SK-N-SH (cell line): ENCODE measurements around the gene VPS9D1. TPM values are rescaled to one million over a fixed set of nuclear protein-coding genes. Genes with fewer than 3 reads are reported as not detected.

Source experiments
- CTCF ChIA-PET: fragments of 300-600, 350-600 bp; formaldehyde crosslinking; extraction: SDS; loops from one replicate; lab custom pipeline; 2021; lab: Yijun Ruan, JAX
- POLR2A ChIA-PET: fragments of 350-600 bp; sonication (Branson Sonifier 250); formaldehyde crosslinking; extraction: SDS; loops from one replicate; lab custom pipeline; 2020; ENCODE audit warnings: antibody characterized with exemption, inconsistent platforms; lab: Yijun Ruan, JAX
- DNase-seq: peaks from one replicate; pipeline ENCODE4 v3.0.0; 2012
- H2AFZ ChIP-seq: fragments of 200-600 bp; sonication (generic); 2 replicates; pipeline ENCODE4 v1.8.1; 2016; ENCODE audit warnings: antibody characterized with exemption, mild to moderate bottlenecking, low read depth
- H3F3A ChIP-seq: fragments of 200-600 bp; sonication (generic); replicated peaks from 2 replicates; pipeline ENCODE3; 2016; ENCODE audit warnings: antibody characterized with exemption, mild to moderate bottlenecking; ENCODE audit not compliant: insufficient read depth
- H3K27ac ChIP-seq, 2 experiments: fragments of 200-500 bp in 1 of 2; fragments of 200-600 bp in 1 of 2; sonication (Bioruptor generic) in 1 of 2; sonication (generic), shearing (Covaris generic) in 1 of 2; 2 replicates each; pipeline versions ENCODE4 v1.5.1 to v1.6.1; 2014 to 2016; ENCODE audit warnings: low read depth in 2 of 2, inconsistent platforms in 1 of 2, low read length in 1 of 2, mild to moderate bottlenecking in 1 of 2, mixed read lengths in 1 of 2
- H3K27me3 ChIP-seq: fragments of 200-600 bp; sonication (generic), shearing (Covaris generic); 2 replicates; pipeline ENCODE4 v1.6.1; 2016; ENCODE audit warnings: mixed run types; ENCODE audit not compliant: insufficient read depth
- H3K36me3 ChIP-seq, 2 experiments: fragments of 200-500 bp in 1 of 2; fragments of 200-600 bp in 1 of 2; sonication (Bioruptor generic) in 1 of 2; sonication (generic) in 1 of 2; replicated peaks in 1 of 2; 2 replicates each; pipeline versions ENCODE3 to v1.5.1; 2014 to 2016; ENCODE audit warnings: low read length in 1 of 2, mild to moderate bottlenecking in 1 of 2; ENCODE audit not compliant: insufficient read depth in 2 of 2, control insufficient read depth in 1 of 2
- H3K4me1 ChIP-seq, 2 experiments: fragments of 200-500 bp in 1 of 2; fragments of 200-600 bp in 1 of 2; sonication (Bioruptor generic) in 1 of 2; sonication (generic), shearing (Covaris generic) in 1 of 2; 2 replicates each; pipeline versions ENCODE4 v1.5.1 to v1.6.1; 2014 to 2016; ENCODE audit warnings: low read depth in 1 of 2, low read length in 1 of 2, mixed run types in 1 of 2; ENCODE audit not compliant: insufficient read depth in 2 of 2, control insufficient read depth in 1 of 2
- H3K4me2 ChIP-seq: fragments of 200-600 bp; sonication (generic), shearing (Covaris generic); 2 replicates; pipeline ENCODE4 v1.6.1; 2017; ENCODE audit warnings: mixed run types
- H3K4me3 ChIP-seq, 2 experiments: fragments of 200-500 bp in 1 of 2; fragments of 200-600 bp in 1 of 2; sonication (Bioruptor generic) in 1 of 2; sonication (generic), shearing (Covaris generic) in 1 of 2; 2 replicates each; pipeline versions ENCODE4 v1.5.1 to v1.8.1; 2014 to 2016; ENCODE audit warnings: low read depth in 2 of 2, inconsistent platforms in 1 of 2, low read length in 1 of 2, mild to moderate bottlenecking in 1 of 2, mixed read lengths in 1 of 2, moderate library complexity in 1 of 2
- H3K79me2 ChIP-seq: fragments of 200-600 bp; sonication (generic); 2 replicates; pipeline ENCODE4 v1.8.1; 2017; ENCODE audit warnings: mild to moderate bottlenecking; ENCODE audit not compliant: insufficient read depth
- H3K9ac ChIP-seq: fragments of 200-600 bp; sonication (generic); 2 replicates; pipeline ENCODE4 v1.6.1; 2017; ENCODE audit warnings: mixed run types
- H3K9me2 ChIP-seq: fragments of 200-600 bp; sonication (generic); 2 replicates; pipeline ENCODE4 v1.6.1; 2017; ENCODE audit warnings: mixed run types
- H3K9me3 ChIP-seq: fragments of 200-600 bp; sonication (generic); 2 replicates; pipeline ENCODE4 v1.6.1; 2017; ENCODE audit warnings: mixed run types, mild to moderate bottlenecking, moderate library complexity
- H4K20me1 ChIP-seq: fragments of 200-600 bp; sonication (generic); 2 replicates; pipeline ENCODE4 v1.6.1; 2017; ENCODE audit warnings: mild to moderate bottlenecking, mixed run types; ENCODE audit not compliant: insufficient read depth
- CHD2 ChIP-seq: fragments of 150-350 bp; IDR thresholded peaks from 2 replicates; pipeline ENCODE4 v1.6.1; 2018; ENCODE audit warnings: low read length; ENCODE audit not compliant: partially characterized antibody
- ELF1 ChIP-seq: IDR thresholded peaks from 2 replicates; pipeline ENCODE4 v1.4.0; 2012
- EZH2phosphoT487 ChIP-seq: fragments of 200-600 bp; sonication (generic); IDR thresholded peaks from 2 replicates; pipeline ENCODE4 v1.6.1; 2017; ENCODE audit warnings: low read depth, mixed run types, mild to moderate bottlenecking, antibody characterized with exemption, moderate library complexity, borderline replicate concordance
- FOXJ3 ChIP-seq: sonication (generic); formaldehyde crosslinking; IDR thresholded peaks from 2 replicates; pipeline ENCODE4 v1.5.1; 2020; ENCODE audit warnings: mild to moderate bottlenecking, missing genetic modification reagents
- FOXM1 ChIP-seq: IDR thresholded peaks from 2 replicates; pipeline ENCODE4 v1.4.0; 2012; ENCODE audit warnings: low read depth, mild to moderate bottlenecking
- GABPA ChIP-seq: IDR thresholded peaks from 2 replicates; pipeline ENCODE4 v1.4.0; 2012; ENCODE audit warnings: low read depth, mild to moderate bottlenecking
- MEF2A ChIP-seq: IDR thresholded peaks from 2 replicates; pipeline ENCODE4 v1.4.0; 2012; ENCODE audit warnings: low read depth, borderline replicate concordance
- POLR2AphosphoS5 ChIP-seq: IDR thresholded peaks from 2 replicates; pipeline ENCODE4 v1.6.1; 2012; ENCODE audit warnings: low read depth, low read length
- RAD21 ChIP-seq: IDR thresholded peaks from 2 replicates; pipeline ENCODE4 v1.6.1; 2012; ENCODE audit warnings: mild to moderate bottlenecking, low read length
- RXRA ChIP-seq: IDR thresholded peaks from 2 replicates; pipeline ENCODE4 v1.4.0; 2012; ENCODE audit warnings: low read depth, mild to moderate bottlenecking, borderline replicate concordance
- TAF1 ChIP-seq: IDR thresholded peaks from 2 replicates; pipeline ENCODE4 v1.6.1; 2012; ENCODE audit warnings: low read depth, mild to moderate bottlenecking, low read length, moderate library complexity, borderline replicate concordance
- TCF12 ChIP-seq: IDR thresholded peaks from 2 replicates; pipeline ENCODE4 v1.4.0; 2012
- TEAD4 ChIP-seq: IDR thresholded peaks from 2 replicates; pipeline ENCODE4 v1.4.0; 2012; ENCODE audit warnings: mild to moderate bottlenecking, borderline replicate concordance; ENCODE audit not compliant: insufficient read depth
- WGBS: methylation state at CpG from one replicate; pipeline ENCODE4 v1.1.6; 2017; ENCODE audit warnings: low lambda C conversion rate; 5-methylcytosine and 5-hydroxymethylcytosine counted together
- polyA plus RNA-seq, 3 experiments: library from polyadenylated mRNA; depleted of rRNA; stranded (reverse); fragments of >200 nt; gene quantifications; 2 replicates each; pipeline ENCODE4 v1.2.3, GENCODE V29; 2012
- TF ChIP-seq, protein P1 (sequence below): fragments of 150-350 bp; IDR thresholded peaks from 2 replicates; pipeline ENCODE4 v1.6.1; 2016; ENCODE audit warnings: mild to moderate bottlenecking, low read depth, low read length
- TF ChIP-seq, protein P2 (sequence below): fragments of 150-350 bp; IDR thresholded peaks from 2 replicates; pipeline ENCODE4 v1.6.1; 2017; ENCODE audit warnings: antibody characterized with exemption, low read length, low read depth, borderline replicate concordance
- TF ChIP-seq, protein P3 (sequence below): IDR thresholded peaks from 2 replicates; pipeline ENCODE4 v1.4.0; 2012; ENCODE audit warnings: low read depth, borderline replicate concordance
- TF ChIP-seq, protein P4 (sequence below): IDR thresholded peaks from 2 replicates; pipeline ENCODE4; 2012
- TF ChIP-seq, protein P5 (sequence below): fragments of 200-600 bp; sonication (generic); IDR thresholded peaks from 2 replicates; pipeline ENCODE4 v1.6.1; 2017; ENCODE audit warnings: antibody characterized with exemption, mild to moderate bottlenecking, moderate library complexity

Gene VPS9D1
- polyA plus RNA-seq, 1 of the 3 experiments (the other 2 are of a cell fraction), result 10.1 TPM

DNA sequence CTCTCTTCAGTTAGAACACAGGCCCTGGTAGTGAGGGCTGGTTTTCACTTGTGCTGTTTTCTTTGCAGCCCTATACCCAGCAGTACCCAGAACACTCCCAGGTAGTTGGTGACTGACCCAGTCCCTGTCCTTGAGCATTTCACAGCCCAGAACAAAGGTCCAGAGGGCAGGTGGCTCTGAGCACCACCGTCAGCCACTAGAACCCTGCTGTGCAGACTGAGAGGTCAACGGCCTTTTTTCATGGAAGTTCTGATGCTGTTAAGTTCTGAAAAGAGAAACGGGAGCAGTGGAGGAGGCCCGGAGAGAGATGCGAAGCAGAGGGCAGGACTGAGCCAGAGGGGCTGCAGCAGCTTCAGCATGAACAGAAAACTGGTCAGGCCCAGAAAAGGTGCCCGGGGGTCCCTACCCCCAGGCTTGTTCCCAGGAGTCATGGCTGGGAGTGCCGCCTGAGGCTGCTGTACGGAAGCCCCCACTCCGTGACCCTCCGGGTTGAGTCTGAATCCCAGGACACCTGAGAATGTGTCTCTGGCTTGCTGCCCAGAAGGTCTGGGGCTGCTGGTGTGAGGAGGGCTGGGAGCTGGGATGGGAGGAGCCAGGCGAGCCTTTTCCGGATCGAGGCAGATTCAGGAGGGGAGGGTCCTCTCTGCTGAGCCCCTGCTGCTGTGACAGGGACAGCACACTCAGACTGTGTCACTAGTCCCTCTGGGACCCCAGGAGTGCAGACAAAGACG, 9.3 kb upstream of the VPS9D1 start:
- Histone ChIP-seq H3K27me3 (no peaks in the 10 kb centered on the region), H3K4me1 (no peaks in the 10 kb centered on the region; a peak in 1 of 4 replicates), H3K79me2 (peaks cover 32% of the 10 kb centered on the region), H3F3A (peaks cover 1% of the 10 kb centered on the region), H3K4me3 (no peak overlapping the region), H3K4me2 (no peak overlapping the region), H3K9ac (no peak overlapping the region), H2AFZ (no peak overlapping the region), H4K20me1 (peaks cover 7% of the 10 kb centered on the region), H3K27ac (no peak overlapping the region), H3K9me2 (no peaks in the 10 kb centered on the region), H3K36me3 (peaks cover 35 to 49% of the 10 kb centered on the region in 2 experiments), H3K9me3 (no peaks in the 10 kb centered on the region)
- WGBS, result 82% methylated on average over 10 of the region's 14 CpGs
- ChIA-PET CTCF (interaction anchor here (0.6 to 1.2 kb wide), 2 partner anchors 29 to 131 kb away, joined by 3 read pairs; no protein-coding TSS in a partner anchor), POLR2A (no interaction called here)
- TF ChIP-seq, protein P1, sequence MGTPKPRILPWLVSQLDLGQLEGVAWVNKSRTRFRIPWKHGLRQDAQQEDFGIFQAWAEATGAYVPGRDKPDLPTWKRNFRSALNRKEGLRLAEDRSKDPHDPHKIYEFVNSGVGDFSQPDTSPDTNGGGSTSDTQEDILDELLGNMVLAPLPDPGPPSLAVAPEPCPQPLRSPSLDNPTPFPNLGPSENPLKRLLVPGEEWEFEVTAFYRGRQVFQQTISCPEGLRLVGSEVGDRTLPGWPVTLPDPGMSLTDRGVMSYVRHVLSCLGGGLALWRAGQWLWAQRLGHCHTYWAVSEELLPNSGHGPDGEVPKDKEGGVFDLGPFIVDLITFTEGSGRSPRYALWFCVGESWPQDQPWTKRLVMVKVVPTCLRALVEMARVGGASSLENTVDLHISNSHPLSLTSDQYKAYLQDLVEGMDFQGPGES, result no peak
- TF ChIP-seq, protein P2, sequence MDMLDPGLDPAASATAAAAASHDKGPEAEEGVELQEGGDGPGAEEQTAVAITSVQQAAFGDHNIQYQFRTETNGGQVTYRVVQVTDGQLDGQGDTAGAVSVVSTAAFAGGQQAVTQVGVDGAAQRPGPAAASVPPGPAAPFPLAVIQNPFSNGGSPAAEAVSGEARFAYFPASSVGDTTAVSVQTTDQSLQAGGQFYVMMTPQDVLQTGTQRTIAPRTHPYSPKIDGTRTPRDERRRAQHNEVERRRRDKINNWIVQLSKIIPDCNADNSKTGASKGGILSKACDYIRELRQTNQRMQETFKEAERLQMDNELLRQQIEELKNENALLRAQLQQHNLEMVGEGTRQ, result no peak
- TF ChIP-seq MEF2A, result no peak
- TF ChIP-seq, protein P3, sequence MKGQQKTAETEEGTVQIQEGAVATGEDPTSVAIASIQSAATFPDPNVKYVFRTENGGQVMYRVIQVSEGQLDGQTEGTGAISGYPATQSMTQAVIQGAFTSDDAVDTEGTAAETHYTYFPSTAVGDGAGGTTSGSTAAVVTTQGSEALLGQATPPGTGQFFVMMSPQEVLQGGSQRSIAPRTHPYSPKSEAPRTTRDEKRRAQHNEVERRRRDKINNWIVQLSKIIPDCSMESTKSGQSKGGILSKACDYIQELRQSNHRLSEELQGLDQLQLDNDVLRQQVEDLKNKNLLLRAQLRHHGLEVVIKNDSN, result no peak
- TF ChIP-seq TAF1, result no peak
- TF ChIP-seq RXRA, result no peak
- TF ChIP-seq TCF12, result no peak
- no peak for TF ChIP-seq TEAD4
- TF ChIP-seq ELF1, result no peak
- no peak for TF ChIP-seq EZH2phosphoT487
- no peak for TF ChIP-seq FOXM1
- TF ChIP-seq GABPA, result no peak
- TF ChIP-seq POLR2AphosphoS5, result no peak
- no peak for TF ChIP-seq CHD2
- TF ChIP-seq, protein P4, sequence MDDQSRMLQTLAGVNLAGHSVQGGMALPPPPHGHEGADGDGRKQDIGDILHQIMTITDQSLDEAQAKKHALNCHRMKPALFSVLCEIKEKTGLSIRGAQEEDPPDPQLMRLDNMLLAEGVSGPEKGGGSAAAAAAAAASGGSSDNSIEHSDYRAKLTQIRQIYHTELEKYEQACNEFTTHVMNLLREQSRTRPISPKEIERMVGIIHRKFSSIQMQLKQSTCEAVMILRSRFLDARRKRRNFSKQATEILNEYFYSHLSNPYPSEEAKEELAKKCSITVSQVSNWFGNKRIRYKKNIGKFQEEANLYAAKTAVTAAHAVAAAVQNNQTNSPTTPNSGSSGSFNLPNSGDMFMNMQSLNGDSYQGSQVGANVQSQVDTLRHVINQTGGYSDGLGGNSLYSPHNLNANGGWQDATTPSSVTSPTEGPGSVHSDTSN, result no peak
- TF ChIP-seq, protein P5, sequence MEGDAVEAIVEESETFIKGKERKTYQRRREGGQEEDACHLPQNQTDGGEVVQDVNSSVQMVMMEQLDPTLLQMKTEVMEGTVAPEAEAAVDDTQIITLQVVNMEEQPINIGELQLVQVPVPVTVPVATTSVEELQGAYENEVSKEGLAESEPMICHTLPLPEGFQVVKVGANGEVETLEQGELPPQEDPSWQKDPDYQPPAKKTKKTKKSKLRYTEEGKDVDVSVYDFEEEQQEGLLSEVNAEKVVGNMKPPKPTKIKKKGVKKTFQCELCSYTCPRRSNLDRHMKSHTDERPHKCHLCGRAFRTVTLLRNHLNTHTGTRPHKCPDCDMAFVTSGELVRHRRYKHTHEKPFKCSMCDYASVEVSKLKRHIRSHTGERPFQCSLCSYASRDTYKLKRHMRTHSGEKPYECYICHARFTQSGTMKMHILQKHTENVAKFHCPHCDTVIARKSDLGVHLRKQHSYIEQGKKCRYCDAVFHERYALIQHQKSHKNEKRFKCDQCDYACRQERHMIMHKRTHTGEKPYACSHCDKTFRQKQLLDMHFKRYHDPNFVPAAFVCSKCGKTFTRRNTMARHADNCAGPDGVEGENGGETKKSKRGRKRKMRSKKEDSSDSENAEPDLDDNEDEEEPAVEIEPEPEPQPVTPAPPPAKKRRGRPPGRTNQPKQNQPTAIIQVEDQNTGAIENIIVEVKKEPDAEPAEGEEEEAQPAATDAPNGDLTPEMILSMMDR, result no peak
- TF ChIP-seq RAD21, result no peak
- no peak for TF ChIP-seq FOXJ3 (CRISPR knock-in tag)
- no peak for DNase-seq
